Frontal cortex (tissue), 4 donors: Measurements from ENCODE around the gene HK1. TPM values are rescaled to one million over a fixed set of nuclear protein-coding genes. Genes with fewer than 3 reads are reported as not detected.
A peak's percentile ranks its signal among the peaks of the same experiment; 100 is the strongest.
"Not testable (repeated sequence)": the region's sequence is repeated elsewhere in the genome, so short reads cannot be mapped to it uniquely, and the experiment has no call there.

Source experiments
- DNase-seq, 2 donors: peaks; one replicate each; pipeline ENCODE4 v3.0.0; 2012; ENCODE audit warnings: low spot score in 2 of 2
- FAIRE-seq: peaks from 2 replicates; lab custom pipeline; 2012; peaks lifted over from hg19 to GRCh38; lab: Jason Lieb, UNC
- total RNA-seq: library from RNA; depleted of rRNA; stranded (reverse); fragments of >200 nt; gene quantifications from one replicate; pipeline ENCODE4 v1.2.3, GENCODE V29; 2014
- donor health status: control.
- donor health status: control.
- donor health status: control.

HK1 gene
- total RNA-seq, 1 donor from 2014 or later = 114 TPM

GRCh38 chr10:69251417-69251816 lies 26.9 kb upstream of the HK1 start:
- not testable (repeated sequence) for FAIRE-seq, DNase-seq

- no peak for DNase-seq
- FAIRE-seq = no peak
Measured at GRCh38 chr10:69253171-69253570, 25.1 kb upstream of the HK1 start.

DNA sequence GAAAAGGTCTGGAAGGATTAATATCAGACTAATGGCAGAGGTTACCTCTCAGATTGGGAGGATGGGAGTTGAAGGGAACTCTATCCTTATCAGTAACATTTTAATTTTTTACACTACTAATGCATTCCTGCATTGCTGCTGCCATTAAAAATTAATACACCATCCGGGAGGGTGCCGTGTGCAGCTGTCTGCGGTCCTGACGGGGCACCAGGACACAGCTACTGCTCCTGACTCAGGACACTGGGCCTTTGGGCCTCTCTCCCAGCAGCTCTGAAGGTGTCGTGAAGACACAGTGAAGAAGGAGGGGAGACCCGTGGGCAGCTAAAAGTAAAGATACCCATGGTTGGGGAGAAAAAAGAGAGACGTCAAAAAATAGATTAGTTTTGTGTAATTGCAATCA lies 23.4 kb upstream of the HK1 start:
- DNase-seq = no peak
- no peak for FAIRE-seq

DNA sequence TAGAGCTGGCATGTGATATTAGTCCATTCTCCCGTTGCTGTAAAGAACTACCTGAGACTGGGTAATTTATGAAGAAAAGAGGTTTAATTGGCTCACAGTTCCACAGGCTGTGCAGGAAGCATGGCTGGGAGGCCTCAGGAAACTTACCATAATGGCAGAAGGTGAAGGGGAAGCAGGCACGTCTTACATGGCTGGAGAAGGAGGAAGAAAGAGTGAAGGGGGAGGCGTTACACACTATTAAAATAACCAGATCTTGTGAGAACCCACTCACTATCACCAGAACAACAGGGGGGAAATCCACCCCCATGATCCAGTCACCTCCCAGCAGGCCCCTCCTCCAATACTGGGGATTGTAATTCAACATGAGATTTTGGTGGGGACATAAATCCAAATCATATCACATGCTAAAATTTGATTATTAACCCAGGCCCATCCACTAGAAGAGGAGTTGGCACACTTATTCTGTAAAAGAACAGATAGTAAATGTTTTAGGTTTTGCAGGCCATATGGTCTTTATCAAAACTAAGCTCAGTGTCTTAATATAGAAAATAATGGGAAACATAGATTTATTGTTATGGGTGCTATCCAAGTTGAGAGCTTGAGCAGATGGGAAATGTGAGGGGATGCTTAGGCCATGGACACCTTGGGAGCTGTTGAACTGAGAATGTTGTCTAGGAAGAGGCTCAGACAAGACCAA lies 18.6 kb upstream of the HK1 start:
- DNase-seq = no peak
- FAIRE-seq = no peak

- DNase-seq (no peak), FAIRE-seq (no peak)
Measured at GRCh38 chr10:69261184-69261583, 17.1 kb upstream of the HK1 start.

- FAIRE-seq = no peak
- no peak for DNase-seq
Measured at GRCh38 chr10:69262292-69262751, 16.0 kb upstream of the HK1 start.

DNA sequence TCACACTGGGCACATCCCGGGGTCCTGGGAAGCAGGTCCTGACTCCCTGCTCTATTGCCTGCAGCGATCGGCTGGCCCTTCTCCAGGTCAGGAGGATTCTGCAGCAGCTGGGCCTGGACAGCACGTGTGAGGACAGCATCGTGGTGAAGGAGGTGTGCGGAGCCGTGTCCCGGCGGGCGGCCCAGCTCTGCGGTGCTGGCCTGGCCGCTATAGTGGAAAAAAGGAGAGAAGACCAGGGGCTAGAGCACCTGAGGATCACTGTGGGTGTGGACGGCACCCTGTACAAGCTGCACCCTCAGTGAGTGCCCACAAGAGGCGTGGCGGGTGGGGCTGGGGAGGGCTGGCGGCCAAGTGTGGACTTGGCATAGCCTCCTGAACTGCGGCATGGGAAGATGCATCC lies 12.8 kb upstream of the HK1 start:
- DNase-seq = no peak
- no peak for FAIRE-seq

GRCh38 chr10:69268761-69269416 lies 9.4 kb upstream of the HK1 start:
- no peak for FAIRE-seq

DNA sequence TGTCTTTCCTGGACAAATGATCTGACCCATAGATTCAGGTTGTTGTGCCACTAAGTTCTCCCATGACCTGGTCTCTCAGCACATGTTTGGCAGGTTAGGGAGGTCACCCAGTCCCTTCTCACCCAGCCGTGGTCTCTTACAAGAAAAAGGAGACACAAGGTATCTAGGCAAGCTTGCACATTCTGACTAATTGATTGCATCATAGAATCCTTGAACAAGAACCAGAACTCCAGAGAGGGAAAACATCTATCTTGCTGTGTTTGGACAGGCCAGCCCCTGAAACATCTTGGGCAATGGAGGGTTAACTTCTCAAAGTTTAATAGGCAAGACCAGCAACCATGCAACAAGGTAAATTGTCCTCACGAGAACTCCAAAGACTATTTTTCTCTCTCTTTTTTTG lies 8.5 kb upstream of the HK1 start:
- FAIRE-seq (no peak), DNase-seq (no peak)

More at GRCh38 chr10:69268761-69269416, 9.4 kb upstream of the HK1 start:
- no peak for DNase-seq

GRCh38 chr10:69270990-69271389 lies 7.3 kb upstream of the HK1 start:
- FAIRE-seq (no peak), DNase-seq (no peak)

GRCh38 chr10:69272624-69273023 lies 5.7 kb upstream of the HK1 start:
- no peak for DNase-seq
- no peak for FAIRE-seq

GRCh38 chr10:69275444-69275843 lies 2.9 kb upstream of the HK1 start:
- FAIRE-seq = no peak
- DNase-seq = no peak

DNA sequence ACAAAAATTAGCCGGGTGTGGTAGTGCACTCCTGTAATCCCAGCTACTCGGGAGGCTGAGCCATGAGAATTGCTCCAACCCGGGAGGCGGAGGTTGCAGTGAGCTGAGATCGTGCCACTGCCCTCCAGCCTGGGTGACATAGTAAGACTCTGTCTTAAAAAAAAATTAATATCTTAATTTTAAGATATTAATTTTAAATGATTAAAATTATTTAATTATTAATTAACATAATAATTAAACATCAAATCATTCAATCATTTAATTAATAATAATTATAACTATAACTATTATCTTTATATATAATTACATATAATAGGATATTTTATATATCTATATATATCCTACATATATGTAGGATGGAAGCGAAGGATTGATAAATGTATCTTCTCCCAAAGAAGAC lies 1.8 kb upstream of the HK1 start:
- peak; percentile 92 for FAIRE-seq
- no peak for DNase-seq

GRCh38 chr10:69279110-69279509 lies 814 bp downstream of the HK1 start:
- FAIRE-seq (no peak), DNase-seq (no peak)

GRCh38 chr10:69281507-69282413 lies 3.5 kb downstream of the HK1 start:
- FAIRE-seq = no peak
- DNase-seq = no peak

- DNase-seq, FAIRE-seq: not testable (repeated sequence)
Measured at GRCh38 chr10:69284402-69284801, 6.1 kb downstream of the HK1 start.

DNA sequence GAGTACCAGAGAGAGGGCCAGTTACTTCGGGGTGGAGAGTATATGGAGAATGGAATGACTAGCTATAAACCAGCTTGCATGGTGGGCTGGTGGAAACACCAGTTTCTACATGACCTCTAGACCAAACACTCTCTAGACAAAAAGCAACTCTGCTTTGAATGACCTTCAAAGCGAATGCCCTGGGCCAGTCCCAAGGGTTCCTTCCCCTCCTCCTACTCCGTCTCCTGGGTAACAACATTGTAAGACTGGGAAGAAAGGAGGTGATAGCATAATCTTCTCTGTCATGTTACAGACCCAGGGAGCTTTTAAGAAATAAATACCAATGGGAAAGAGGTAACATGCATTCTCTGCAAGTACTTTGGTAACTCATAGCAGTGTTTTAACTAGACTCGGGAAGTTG lies 7.4 kb downstream of the HK1 start:
- DNase-seq (no peak), FAIRE-seq (no peak)

- FAIRE-seq (no peak), DNase-seq (no peak)
Measured at GRCh38 chr10:69287181-69287580, 8.9 kb downstream of the HK1 start.

GRCh38 chr10:69290993-69291392 lies 12.7 kb downstream of the HK1 start:
- no peak for DNase-seq

GRCh38 chr10:69292459-69292858 lies 14.2 kb downstream of the HK1 start:
- FAIRE-seq (no peak), DNase-seq (no peak)

More at GRCh38 chr10:69290993-69291392, 12.7 kb downstream of the HK1 start:
- no peak for FAIRE-seq
